CD14-positive monocyte (primary cell): ENCODE results near the gene KSR1. TPM values are rescaled to one million over a fixed set of nuclear protein-coding genes. Genes with fewer than 3 reads are reported as not detected.
"Not testable (repeated sequence)": the region's sequence is repeated elsewhere in the genome, so short reads cannot be mapped to it uniquely, and the experiment has no call there.

Experiments used
- DNase-seq, 3 donors: peaks; one replicate each; pipeline ENCODE4 v3.0.0-alpha.2; 2011 to 2022
- H2AFZ ChIP-seq: 2 replicates; pipeline ENCODE4 v1.6.0; 2012; ENCODE audit warnings: mild to moderate bottlenecking, low read depth, low read length, inconsistent platforms; ENCODE audit not compliant: insufficient read depth, poor library complexity, severe bottlenecking
- H3K27ac ChIP-seq, 2 donors: 1 replicate in 1 of 2; 2 replicates in 1 of 2; pipeline ENCODE4 v1.5.1; 2012 to 2013; ENCODE audit warnings: low read length in 2 of 2, control low read depth in 1 of 2, inconsistent platforms in 1 of 2, low read depth in 1 of 2, mild to moderate bottlenecking in 1 of 2
- H3K27me3 ChIP-seq, 2 donors: one replicate each; pipeline versions ENCODE4 v1.6.0 to v1.6.1; 2011 to 2013; ENCODE audit warnings: low read length in 2 of 2; ENCODE audit not compliant: control insufficient read depth in 2 of 2, insufficient read depth in 2 of 2
- H3K36me3 ChIP-seq, 2 donors: replicated peaks in 1 of 2; 1 replicate in 1 of 2; 2 replicates in 1 of 2; pipeline versions ENCODE4 v1.5.1 to v1.6.1; 2012 to 2013; ENCODE audit warnings: low read length in 2 of 2, control low read depth in 1 of 2, inconsistent platforms in 1 of 2, mild to moderate bottlenecking in 1 of 2; ENCODE audit not compliant: insufficient read depth in 2 of 2, control insufficient read depth in 1 of 2
- H3K4me1 ChIP-seq, 2 donors: 1 replicate in 1 of 2; 2 replicates in 1 of 2; pipeline versions ENCODE4 v1.5.1 to v1.6.1; 2012 to 2013; ENCODE audit warnings: low read length in 2 of 2, control low read depth in 1 of 2, inconsistent platforms in 1 of 2, mild to moderate bottlenecking in 1 of 2, moderate library complexity in 1 of 2; ENCODE audit not compliant: insufficient read depth in 2 of 2, control insufficient read depth in 1 of 2
- H3K4me2 ChIP-seq: replicated peaks from 2 replicates; pipeline ENCODE3; 2012; ENCODE audit warnings: low read length, moderate library complexity, mild to moderate bottlenecking; ENCODE audit not compliant: poor library complexity, severe bottlenecking; ENCODE audit errors: extremely low read depth
- H3K4me3 ChIP-seq, 3 experiments: fragments of 200-600 bp in 1 of 3; sonication (generic) in 1 of 3; replicated peaks in 1 of 3; 1 replicate in 2 of 3; 2 replicates in 1 of 3; pipeline ENCODE4 v1.5.1; 2011 to 2013; ENCODE audit warnings: low read length in 3 of 3, mild to moderate bottlenecking in 3 of 3, control low read depth in 2 of 3, low read depth in 2 of 3, inconsistent platforms in 1 of 3, moderate library complexity in 1 of 3
- H3K79me2 ChIP-seq: 2 replicates; pipeline ENCODE4 v1.6.0; 2012; ENCODE audit warnings: mild to moderate bottlenecking, control low read depth, inconsistent platforms, low read length, moderate library complexity; ENCODE audit not compliant: insufficient read depth
- H3K9ac ChIP-seq: 2 replicates; pipeline ENCODE4 v1.6.0; 2017; ENCODE audit warnings: low read length, mild to moderate bottlenecking; ENCODE audit not compliant: insufficient read depth, poor library complexity, severe bottlenecking
- H3K9me3 ChIP-seq, 2 donors: replicated peaks in 1 of 2; 1 replicate in 1 of 2; 2 replicates in 1 of 2; pipeline versions ENCODE4 v1.5.1 to v1.6.1; 2012 to 2013; ENCODE audit warnings: low read length in 2 of 2, control low read depth in 1 of 2; ENCODE audit not compliant: control insufficient read depth in 1 of 2, insufficient read depth in 1 of 2
- H4K20me1 ChIP-seq: 2 replicates; pipeline ENCODE4 v1.6.0; 2012; ENCODE audit warnings: mild to moderate bottlenecking, low read length, control low read depth, moderate library complexity; ENCODE audit not compliant: insufficient read depth
- H3K27ac Mint-ChIP-seq, 7 donors: one replicate each; pipeline ENCODE4 v1.8.0; 2020; ENCODE audit warnings: mild to moderate bottlenecking in 7 of 7, mixed read lengths in 7 of 7, moderate library complexity in 6 of 7, inconsistent platforms in 2 of 7
- H3K27me3 Mint-ChIP-seq, 3 donors: one replicate each; pipeline ENCODE4 v1.8.0; 2021 to 2022; ENCODE audit warnings: low read depth in 3 of 3, mild to moderate bottlenecking in 3 of 3, mixed read lengths in 3 of 3, moderate library complexity in 3 of 3, inconsistent platforms in 1 of 3
- H3K36me3 Mint-ChIP-seq, 2 donors: one replicate each; pipeline ENCODE4 v1.8.0; 2020; ENCODE audit warnings: mixed read lengths in 2 of 2, inconsistent platforms in 1 of 2, mild to moderate bottlenecking in 1 of 2
- H3K4me1 Mint-ChIP-seq: one replicate; pipeline ENCODE4 v1.8.0; 2020; ENCODE audit warnings: mild to moderate bottlenecking, mixed read lengths
- H3K4me3 Mint-ChIP-seq, 2 donors: one replicate each; pipeline ENCODE4 v1.8.0; 2020; ENCODE audit warnings: mild to moderate bottlenecking in 2 of 2, mixed read lengths in 2 of 2, moderate library complexity in 1 of 2
- H3K9me3 Mint-ChIP-seq, 7 donors: one replicate each; pipeline ENCODE4 v1.8.0; 2020 to 2022; ENCODE audit warnings: mixed read lengths in 7 of 7, mild to moderate bottlenecking in 6 of 7, moderate library complexity in 6 of 7, inconsistent platforms in 2 of 7
- CTCF ChIP-seq: fragments of 200-600 bp; IDR thresholded peaks from one replicate; pipeline ENCODE4 v1.8.0; 2022; ENCODE audit warnings: antibody characterized with exemption, mild to moderate bottlenecking
- WGBS: methylation state at CpG from one replicate; pipeline ENCODE4 v1.1.5; 2013; ENCODE audit warnings: missing lambda C conversion rate; ENCODE audit not compliant: insufficient coverage; 5-methylcytosine and 5-hydroxymethylcytosine counted together
- intact Hi-C, 2 donors: fragments of 100-400 bp; cut with micrococcal nuclease; formaldehyde crosslinking; loops; one replicate each; pipeline versions ENCODE4 v1.15.0 to v1.15.1; 2023
- polyA plus RNA-seq, 3 donors: library from polyadenylated mRNA; depleted of rRNA in 1 of 3; unstranded in 2 of 3; stranded (reverse) in 1 of 3; fragments of 300-500 nt in 2 of 3; fragments of >200 nt in 1 of 3; fragmentation: Illumina TruSeq in 2 of 3; gene quantifications; 1 replicate in 2 of 3; 2 replicates in 1 of 3; pipeline ENCODE4 v1.2.3, GENCODE V29; 2012 to 2021

The KSR1 gene
- polyA plus RNA-seq, 3 donors: 1.2 to 111 (median 4.2) TPM

- peaks cover 51 to 53% of the 10 kb centered on the region in 2 donors for H3K4me1 ChIP-seq
- Mint-ChIP-seq H3K36me3 (peaks cover 20 to 37% of the 10 kb centered on the region in 2 donors), H3K4me3 (peak overlapping the region; percentile 98 to 100), H3K27ac (peak overlapping the region; percentile 90 to 96 (median 94)), H3K27me3 (peaks cover 0 to 3% (median 0%) of the 10 kb centered on the region in 3 donors), H3K9me3 (no peaks in the 10 kb centered on the region), H3K4me1 (peaks cover 57% of the 10 kb centered on the region)
- H3K9me3 ChIP-seq: no peaks in the 10 kb centered on the region
- H3K79me2 ChIP-seq: peaks cover 59% of the 10 kb centered on the region
- peak overlapping the region; percentile 78 to 97 (median 89) for H3K4me3 ChIP-seq
- intact Hi-C loops: loop anchor here in 1 of 2 donors (10.0 kb wide), 1 partner anchor 387 kb away; no protein-coding TSS in a partner anchor
- H3K9ac ChIP-seq: peak overlapping the region; percentile 60
- no peak for TF ChIP-seq CTCF
- no peaks in the 10 kb centered on the region for H3K27me3 ChIP-seq
- peaks cover 0 to 5% of the 10 kb centered on the region in 2 donors for H3K36me3 ChIP-seq
- peak overlapping the region; percentile 91 for H3K4me2 ChIP-seq
- H3K27ac ChIP-seq: peak overlapping the region; percentile 83 to 84
- H4K20me1 ChIP-seq: peaks cover 57% of the 10 kb centered on the region
- 9% methylated on average over 7 of the region's 11 CpGs for WGBS
- peak overlapping the region; percentile 69 for H2AFZ ChIP-seq
- DNase-seq: no peak
These were observed 175.9 kb downstream of the KSR1 start for GRCh38 chr17:27631897-27632725.

GRCh38 chr17:27632766-27633165 is 176.5 kb downstream of the KSR1 start:
- Mint-ChIP-seq H3K4me1 (peaks cover 57% of the 10 kb centered on the region), H3K27ac (peak overlapping the region; percentile 69 to 96 (median 83)), H3K4me3 (peak overlapping the region; percentile 98 to 100), H3K36me3 (peaks cover 18 to 39% of the 10 kb centered on the region in 2 donors)
- intact Hi-C loops: loop anchor here in 1 of 2 donors (10.0 kb wide), 1 partner anchor 388 kb away; no protein-coding TSS in a partner anchor
- not testable (repeated sequence) for H3K9me3 ChIP-seq, H2AFZ ChIP-seq, H3K36me3 ChIP-seq, H3K9me3 Mint-ChIP-seq, H3K27me3 Mint-ChIP-seq, H3K27me3 ChIP-seq
- Histone ChIP-seq H3K4me3 (peak overlapping the region; percentile 78 to 97 (median 89)), H4K20me1 (peaks cover 64% of the 10 kb centered on the region), H3K4me2 (peak overlapping the region; percentile 91), H3K9ac (peak overlapping the region; percentile 60), H3K27ac (peak overlapping the region; percentile 83 to 84), H3K79me2 (peaks cover 66% of the 10 kb centered on the region), H3K4me1 (peaks cover 51 to 53% of the 10 kb centered on the region in 2 donors)
- 3% methylated on average over 5 of the region's 9 CpGs for WGBS
- DNase-seq: peak; percentile 23 to 54 (median 38)
